DND-41 (cell line): ENCODE measurements around the gene DNAJC2.

Experiments used
- CTCF ChIP-seq: IDR thresholded peaks from 2 replicates; pipeline ENCODE4 v1.5.1; 2012; ENCODE audit warnings: borderline replicate concordance, low read length, moderate library complexity, mild to moderate bottlenecking; ENCODE audit not compliant: poor library complexity, severe bottlenecking; ENCODE audit errors: extremely low read depth
- EZH2 ChIP-seq: IDR thresholded peaks from 3 replicates; pipeline ENCODE4 v1.6.1; 2012; ENCODE audit warnings: borderline replicate concordance, low read depth, mild to moderate bottlenecking, moderate library complexity, low read length, inconsistent platforms; ENCODE audit not compliant: severe bottlenecking

GRCh38 chr7:103389263-103389662 is 44.7 kb upstream of the DNAJC2 start:
- TF ChIP-seq CTCF (no peak), EZH2 (no peak)
